GM10847 (cell line): ENCODE measurements around the gene CHST7.

Experiments used
- POLR2A ChIP-seq: IDR thresholded peaks from 2 replicates; pipeline ENCODE4 v1.6.1; 2011; ENCODE audit not compliant: insufficient read length; ENCODE audit errors: extremely low read depth

CHST7 gene

GRCh38 chrX:46573331-46573891 lies at the start of gene CHST7:
TSS of gene CHST7 (plus strand) at chrX:46573765. CDS start at chrX:46573932, 167 bp downstream.
- no peak for TF ChIP-seq POLR2A

- TF ChIP-seq POLR2A, result no peak
These were observed 42.1 kb upstream of the CHST7 start for GRCh38 chrX:46531442-46531841.

GRCh38 chrX:46543441-46543840 lies 30.1 kb upstream of the CHST7 start:
- TF ChIP-seq POLR2A, result no peak

GRCh38 chrX:46545111-46546005 lies 28.2 kb upstream of the CHST7 start, which contains the start of gene ZNF674:
TSS of gene ZNF674 (minus strand) at chrX:46545421. CDS start at chrX:46542087, 3,334 bp downstream.
- TF ChIP-seq POLR2A, result peak; percentile 60

GRCh38 chrX:46547857-46548256 lies 25.7 kb upstream of the CHST7 start:
- TF ChIP-seq POLR2A, result no peak

- no peak for TF ChIP-seq POLR2A
These were observed 23.7 kb upstream of the CHST7 start for GRCh38 chrX:46549914-46550313.

- TF ChIP-seq POLR2A, result no peak
These were observed 22.0 kb upstream of the CHST7 start for GRCh38 chrX:46551494-46552128.

- no peak for TF ChIP-seq POLR2A
These were observed 19.6 kb upstream of the CHST7 start for GRCh38 chrX:46553935-46554334.

- no peak for TF ChIP-seq POLR2A
These were observed 18.6 kb upstream of the CHST7 start for GRCh38 chrX:46554942-46555341.

GRCh38 chrX:46559062-46559461 lies 14.5 kb upstream of the CHST7 start:
- no peak for TF ChIP-seq POLR2A

- TF ChIP-seq POLR2A, result no peak
These were observed 11.5 kb upstream of the CHST7 start for GRCh38 chrX:46561824-46562657.

GRCh38 chrX:46567388-46567787 lies 6.2 kb upstream of the CHST7 start:
- TF ChIP-seq POLR2A, result no peak

GRCh38 chrX:46569621-46570020 lies 3.9 kb upstream of the CHST7 start:
- no peak for TF ChIP-seq POLR2A

- TF ChIP-seq POLR2A, result no peak
These were observed 1.9 kb upstream of the CHST7 start for GRCh38 chrX:46571423-46572339.

- no peak for TF ChIP-seq POLR2A
These were observed 1.1 kb upstream of the CHST7 start for GRCh38 chrX:46572340-46572936.
